UCSD-AML1 (cell line): ENCODE measurements around the gene DPEP1.
A peak's percentile ranks its signal among the peaks of the same experiment; 100 is the strongest.
"Not testable (repeated sequence)": the region's sequence is repeated elsewhere in the genome, so short reads cannot be mapped to it uniquely, and the experiment has no call there.

Source experiments
- DNase-seq: peaks from one replicate; lab custom pipeline; 2025; ENCODE audit not compliant: unreplicated experiment; lab: John Stamatoyannopoulos, UW

Gene DPEP1

GRCh38 chr16:89613231-89613953 lies at the start of gene DPEP1:
Gene DPEP1 (plus strand): TSS chr16:89613642. CDS start chr16:89630411, 16,769 bp downstream.
- DNase-seq = peak; percentile 59

DNA sequence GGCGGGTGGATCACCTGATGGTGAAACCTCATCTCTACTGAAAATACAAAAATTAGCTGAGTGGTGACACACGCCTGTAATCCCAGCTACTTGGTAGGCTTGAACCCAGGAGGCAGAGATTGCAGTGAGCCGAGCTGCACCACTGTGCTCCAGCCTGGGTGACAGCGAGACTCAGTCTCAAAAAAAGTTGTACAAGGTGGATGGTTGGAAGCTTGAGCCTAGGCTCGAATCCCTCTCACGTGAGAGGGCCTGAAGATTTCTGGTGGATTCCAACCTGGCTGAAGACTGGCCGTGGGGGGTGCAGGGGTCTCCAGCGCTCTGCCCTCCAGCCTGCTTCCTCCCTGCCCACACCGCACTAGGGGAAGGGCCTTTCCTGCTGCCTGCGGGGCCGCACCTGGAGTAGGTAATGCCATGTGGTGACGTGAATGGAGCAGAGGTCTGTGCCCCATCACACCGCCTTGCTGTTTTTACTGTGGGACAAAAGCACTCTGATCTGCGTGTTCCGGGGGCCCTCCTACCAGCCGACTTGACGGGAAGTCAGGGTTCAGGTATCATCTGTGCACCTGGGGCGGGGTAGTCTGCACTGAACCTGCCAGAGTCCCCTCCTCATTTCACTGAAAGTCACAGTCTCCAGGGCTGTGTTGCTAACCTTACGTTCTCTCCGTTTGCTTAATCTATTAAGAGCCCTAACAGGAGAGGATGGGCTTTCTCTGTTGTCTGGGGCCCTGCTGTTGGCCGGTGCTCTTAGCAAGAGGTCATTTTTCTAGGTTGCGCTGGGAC lies 48.8 kb upstream of the DPEP1 start:
- no peak for DNase-seq

- DNase-seq = no peak
These were observed 48.3 kb upstream of the DPEP1 start for GRCh38 chr16:89565256-89565505.

DNA sequence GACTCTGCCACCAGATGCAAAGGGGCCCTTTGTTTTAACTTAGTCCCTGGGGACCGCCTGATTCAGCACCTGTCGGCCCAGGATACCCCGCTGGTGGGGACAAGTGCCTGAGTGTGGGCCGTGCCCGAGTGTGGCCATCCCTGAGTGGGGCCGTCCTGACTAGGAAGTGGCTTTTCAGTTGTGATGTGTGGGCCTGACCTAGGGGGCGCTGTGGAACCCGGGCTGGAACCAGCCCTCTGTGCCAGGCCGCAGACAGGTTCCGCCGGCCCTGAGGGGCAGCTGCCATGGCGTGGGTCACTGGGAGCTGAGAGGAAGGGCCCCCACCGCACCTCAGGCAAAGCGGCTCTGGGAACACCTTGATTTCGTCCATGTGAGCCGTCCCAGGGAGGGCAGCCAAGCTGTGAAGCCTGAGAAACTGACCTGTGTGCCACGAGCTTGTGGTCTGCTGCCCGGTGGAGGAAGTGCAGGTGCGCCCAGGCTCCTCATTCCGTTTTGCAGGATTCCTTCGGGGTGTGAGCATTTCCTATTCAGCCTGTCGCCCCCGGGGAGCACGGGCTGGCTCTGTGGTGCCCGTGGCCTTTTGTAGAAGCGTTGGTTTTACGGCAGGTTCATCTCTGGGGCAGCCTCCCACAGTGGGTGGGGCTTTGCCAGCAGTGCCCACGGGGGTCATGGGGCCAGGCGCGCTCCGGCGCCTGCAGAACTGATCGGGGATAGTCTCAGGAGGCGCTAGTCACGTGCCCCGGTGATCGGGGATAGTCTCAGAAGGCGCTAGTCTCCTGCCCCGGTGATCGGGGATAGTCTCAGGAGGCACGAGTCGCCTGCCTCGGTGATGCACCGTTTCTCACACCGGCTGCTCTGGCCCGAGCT lies 47.7 kb upstream of the DPEP1 start:
- DNase-seq = peak; percentile 67

DNA sequence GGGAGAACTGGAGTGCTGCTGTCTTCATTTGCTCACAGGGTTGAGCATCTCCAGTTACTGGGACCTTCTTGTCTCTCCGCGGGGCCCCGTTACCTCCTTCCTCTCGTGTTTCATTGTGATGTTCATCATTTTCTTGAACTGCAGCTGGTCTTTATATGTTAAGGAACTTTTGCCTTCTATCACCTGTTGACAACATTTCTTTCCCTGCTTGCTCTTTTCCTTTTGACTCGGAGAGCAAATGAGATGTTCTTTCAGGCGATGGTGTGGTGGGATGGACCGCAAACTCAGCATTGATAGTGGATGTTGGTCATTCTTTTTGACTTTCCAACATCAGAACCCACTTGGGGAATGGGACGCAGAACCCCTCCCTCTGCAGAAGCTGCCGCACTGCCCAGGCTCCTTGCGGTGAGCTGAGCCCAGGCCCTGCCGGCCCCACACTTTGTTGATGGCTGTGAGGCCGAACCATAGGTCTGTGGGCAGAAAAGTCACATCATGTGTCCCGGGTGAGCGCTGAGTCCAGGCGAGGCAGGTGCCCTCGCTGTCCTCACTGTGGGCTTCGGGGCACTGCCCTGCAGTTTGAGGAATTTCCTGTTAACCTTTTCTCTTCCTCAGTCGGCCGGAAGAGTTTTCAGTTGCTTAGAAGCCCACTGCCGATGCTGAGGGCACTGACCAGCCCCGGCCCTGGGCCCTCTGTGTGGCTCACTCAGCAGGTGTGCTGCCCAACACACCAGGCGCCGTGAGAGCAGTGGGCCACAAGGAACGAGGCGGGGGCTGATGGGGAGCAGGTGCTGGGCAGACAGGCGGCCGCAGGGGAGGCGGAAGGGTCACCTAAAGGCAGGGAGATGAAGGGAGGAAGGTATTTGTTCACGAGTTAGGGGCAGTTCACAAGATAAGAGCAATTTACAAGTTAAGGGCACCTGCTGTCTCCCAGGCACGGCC lies 45.5 kb upstream of the DPEP1 start:
- no peak for DNase-seq

GRCh38 chr16:89569506-89570341 lies 43.7 kb upstream of the DPEP1 start:
- no peak for DNase-seq

DNA sequence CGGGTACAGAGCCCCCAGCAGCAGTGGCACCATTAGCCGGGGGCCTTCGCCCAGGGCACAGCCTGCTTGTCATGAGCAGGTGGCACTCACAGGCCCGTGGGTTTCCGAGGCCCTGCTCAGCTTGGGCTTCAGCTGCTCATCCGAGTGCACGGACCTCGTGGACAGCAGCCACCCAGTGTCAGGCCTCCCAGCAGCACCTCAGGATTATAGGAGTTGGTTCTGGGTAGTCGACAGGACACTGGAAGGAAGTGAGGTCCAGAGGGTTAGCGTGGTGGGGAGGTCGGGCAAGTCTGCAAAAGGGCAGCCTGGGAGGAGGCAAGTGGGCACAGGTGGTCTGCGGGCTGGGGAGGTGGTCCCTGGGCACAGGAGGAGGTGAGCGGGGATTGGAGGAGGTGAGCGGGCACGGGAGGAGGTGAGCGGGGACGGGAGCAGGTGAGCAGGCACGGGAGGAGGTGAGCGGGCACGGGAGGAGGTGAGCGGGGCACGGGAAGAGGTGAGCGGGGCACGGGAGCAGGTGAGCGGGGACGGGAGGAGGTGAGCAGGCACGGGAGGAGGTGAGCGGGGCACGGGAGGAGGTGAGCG lies 43.0 kb upstream of the DPEP1 start:
- DNase-seq = no peak

- DNase-seq = not testable (repeated sequence)
These were observed 42.4 kb upstream of the DPEP1 start for GRCh38 chr16:89570983-89571598.

DNA sequence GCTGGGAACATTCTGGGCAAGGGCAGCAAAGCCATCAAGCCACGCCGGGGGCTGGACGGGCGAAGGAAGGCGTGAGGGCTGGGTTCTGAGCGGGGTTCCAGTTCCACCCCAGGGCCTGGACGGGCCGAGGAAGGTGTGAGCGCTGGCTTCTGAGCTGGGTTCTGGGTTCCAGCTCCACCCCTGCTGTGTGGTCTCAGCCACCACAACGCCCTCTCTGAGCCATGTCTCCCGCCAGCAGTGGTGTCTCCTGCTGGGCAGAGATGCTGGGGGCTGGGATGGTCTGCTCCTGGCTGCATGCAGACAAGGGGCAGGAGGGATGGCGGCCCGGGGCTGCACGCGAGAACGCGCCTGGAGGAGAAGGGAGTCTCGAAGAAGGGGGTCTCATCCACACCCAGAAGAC lies 41.8 kb upstream of the DPEP1 start:
- no peak for DNase-seq

- DNase-seq = no peak
These were observed 41.4 kb upstream of the DPEP1 start for GRCh38 chr16:89572073-89572484.

GRCh38 chr16:89572485-89573205 lies 40.8 kb upstream of the DPEP1 start:
- DNase-seq = no peak

DNA sequence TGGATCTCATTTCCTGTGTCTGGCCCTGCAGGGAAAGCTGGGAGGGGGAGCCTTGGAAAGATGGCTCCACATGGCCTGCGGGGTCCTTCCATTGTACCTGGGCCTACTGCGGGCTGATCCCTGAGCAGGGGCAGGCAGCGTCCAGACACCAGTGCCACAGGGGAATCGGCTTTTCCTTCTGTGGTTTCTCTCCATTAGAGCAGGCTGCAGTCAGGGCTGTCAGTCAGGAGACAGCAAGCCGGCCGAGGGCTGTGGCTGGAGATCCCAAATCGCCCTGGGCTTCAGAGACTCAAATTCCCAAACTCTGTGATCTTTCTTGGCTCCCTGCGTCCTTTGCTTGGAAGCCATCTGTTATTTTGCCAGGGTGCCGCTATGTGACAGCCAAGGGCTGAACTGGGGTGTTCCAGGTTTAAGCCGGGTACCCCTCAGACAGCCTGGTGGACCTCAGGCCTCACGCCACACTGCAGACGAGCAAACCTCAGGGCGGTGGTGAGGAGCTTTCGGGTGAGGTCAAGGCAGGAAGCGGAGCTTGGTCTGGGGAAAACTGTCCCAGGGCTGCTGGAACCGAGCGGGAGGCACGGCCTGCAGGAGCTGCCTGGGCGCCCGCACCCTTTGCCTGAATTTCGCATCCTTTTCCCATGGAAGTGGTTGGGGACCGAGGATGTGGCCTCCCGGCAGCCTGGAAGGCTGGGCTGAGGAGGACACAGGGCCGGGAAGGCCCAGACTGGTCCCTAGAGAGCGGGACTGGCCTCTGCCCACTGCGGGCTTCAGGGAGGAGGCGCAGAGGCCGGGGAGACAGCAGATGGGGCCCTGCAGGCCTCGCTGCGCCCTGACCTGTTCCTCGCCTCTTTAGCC lies 39.4 kb upstream of the DPEP1 start:
- DNase-seq = peak; percentile 63

DNA sequence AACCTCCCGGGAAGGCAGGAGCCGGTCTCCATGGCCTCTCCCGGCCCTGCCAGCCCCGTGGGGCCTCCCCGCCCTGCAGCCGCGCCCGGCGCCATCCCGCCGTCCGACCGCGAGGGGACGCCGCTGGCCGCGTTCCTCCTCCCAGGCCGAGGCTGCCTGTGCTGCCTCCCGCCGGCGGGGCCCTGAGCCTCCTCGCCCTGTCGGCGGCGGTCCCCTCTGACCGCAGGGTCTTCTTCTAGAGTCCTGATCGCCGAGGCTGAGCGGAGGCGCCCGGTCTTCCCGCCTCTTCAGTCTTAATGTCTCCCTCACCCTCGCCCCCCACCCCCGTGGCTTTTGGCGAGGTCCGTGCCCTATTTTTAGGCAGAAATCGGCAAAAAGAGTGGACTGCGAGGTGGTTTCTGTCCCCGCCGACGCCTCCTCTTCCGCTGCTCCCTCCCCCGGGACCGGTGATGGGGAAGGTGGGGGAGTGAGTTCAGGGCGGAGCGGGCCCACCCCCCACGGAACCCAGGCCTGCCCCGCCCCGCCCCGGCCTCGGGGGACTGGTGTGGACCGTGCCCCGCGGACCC lies 38.7 kb upstream of the DPEP1 start:
- peak; percentile 84 for DNase-seq

DNA sequence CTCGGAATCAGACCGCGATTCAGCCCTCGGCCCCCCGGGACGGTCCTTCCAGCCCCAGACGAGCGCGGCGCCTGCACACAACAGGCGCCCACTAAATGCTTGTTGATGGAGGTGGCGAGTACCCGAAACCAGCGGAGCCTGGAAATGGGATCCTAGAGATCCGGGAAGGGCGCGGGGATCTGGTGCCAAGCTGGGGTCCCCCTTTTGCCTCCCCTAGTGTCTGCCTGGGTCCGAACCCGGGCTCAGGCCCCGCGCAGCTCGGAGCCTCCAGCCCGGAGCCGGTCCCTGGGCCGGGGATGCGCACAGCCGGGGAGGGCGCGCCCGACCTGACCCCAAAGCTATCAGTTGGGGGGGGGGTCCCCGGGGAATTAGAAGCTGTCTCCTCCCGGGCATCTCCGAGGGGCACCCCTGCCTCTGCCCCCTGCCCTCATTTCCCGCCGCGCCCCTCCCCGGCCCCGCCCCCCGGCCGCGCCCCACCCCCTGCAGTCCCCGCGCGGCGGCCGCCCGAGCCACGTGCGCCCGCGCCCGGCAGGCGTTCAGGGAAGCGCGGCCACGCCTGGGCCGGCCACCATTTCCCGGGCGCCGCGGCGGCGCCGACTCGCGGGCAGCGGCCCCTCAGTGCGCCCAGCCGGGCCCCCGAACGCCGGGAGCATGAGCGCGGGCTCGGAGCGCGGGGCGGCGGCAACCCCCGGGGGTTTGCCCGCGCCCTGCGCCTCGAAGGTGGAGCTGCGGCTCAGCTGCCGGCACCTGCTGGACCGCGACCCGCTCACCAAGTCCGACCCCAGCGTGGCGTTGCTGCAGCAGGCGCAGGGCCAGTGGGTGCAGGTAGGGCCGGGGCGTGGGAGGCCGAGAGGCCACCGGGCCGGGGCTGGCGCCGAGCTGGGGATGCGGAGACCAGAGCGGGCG lies 37.9 kb upstream of the DPEP1 start, which contains the start of gene CPNE7:
TSS of gene CPNE7 (plus strand) at position 512 of the 906 bp plus-strand sequence. CDS start at position 652, 140 bp downstream.
- DNase-seq = no peak

GRCh38 chr16:89576153-89577054 lies 37.0 kb upstream of the DPEP1 start:
- no peak for DNase-seq
